Kidney (tissue), 14 donors: ENCODE data around the gene PLXNA1. TPM values are rescaled to one million over a fixed set of nuclear protein-coding genes. Genes with fewer than 3 reads are reported as not detected.
A peak's percentile ranks its signal among the peaks of the same experiment; 100 is the strongest.

ENCODE experiments used
- DNase-seq, 5 donors: peaks; one replicate each; pipeline ENCODE4 v3.0.0-alpha.2; 2013 to 2020
- FAIRE-seq: peaks from 2 replicates; lab custom pipeline; 2012; peaks lifted over from hg19 to GRCh38; lab: Jason Lieb, UNC
- H3K27ac ChIP-seq, 2 donors: one replicate each; pipeline ENCODE4 v1.7.0; 2013; ENCODE audit warnings: low read depth in 2 of 2, low read length in 2 of 2, inconsistent platforms in 1 of 2
- H3K27me3 ChIP-seq: one replicate; pipeline ENCODE4 v1.7.1; 2013; ENCODE audit warnings: low read length, inconsistent platforms; ENCODE audit not compliant: control insufficient read depth, insufficient read depth
- H3K36me3 ChIP-seq, 3 donors: one replicate each; pipeline versions ENCODE4 v1.7.0 to v1.7.1; 2013; ENCODE audit warnings: low read length in 3 of 3, control low read depth in 1 of 3, inconsistent platforms in 1 of 3; ENCODE audit not compliant: insufficient read depth in 3 of 3, control insufficient read depth in 2 of 3
- H3K4me1 ChIP-seq, 3 donors: one replicate each; pipeline versions ENCODE4 v1.7.0 to v1.7.1; 2013; ENCODE audit warnings: low read length in 3 of 3, inconsistent platforms in 1 of 3, low read depth in 1 of 3; ENCODE audit not compliant: control insufficient read depth in 2 of 3, insufficient read depth in 2 of 3
- H3K4me3 ChIP-seq, 3 donors: one replicate each; pipeline versions ENCODE4 v1.7.0 to v1.8.1; 2013; ENCODE audit warnings: low read length in 3 of 3, control low read depth in 1 of 3, inconsistent platforms in 1 of 3
- H3K9ac ChIP-seq, 3 donors: one replicate each; pipeline versions ENCODE4 v1.7.0 to v1.7.1; 2013; ENCODE audit warnings: low read length in 3 of 3, control low read depth in 1 of 3, inconsistent platforms in 1 of 3
- H3K9me3 ChIP-seq, 3 donors: one replicate each; pipeline versions ENCODE4 v1.7.0 to v1.7.1; 2013; ENCODE audit warnings: low read length in 3 of 3, control low read depth in 1 of 3, inconsistent platforms in 1 of 3; ENCODE audit not compliant: control insufficient read depth in 2 of 3, insufficient read depth in 1 of 3
- intact Hi-C: fragments of 100-400 bp; cut with DNase I; formaldehyde crosslinking; loops from one replicate; pipeline ENCODE4 v1.11.1; 2022
- polyA plus RNA-seq: library from polyadenylated mRNA; stranded (reverse); fragments of 350-450 nt; fragmentation: Illumina TruSeq; extraction: RNeasy Lipid Tissue Mini Kit (QIAGEN cat#74804); gene quantifications from one replicate; pipeline ENCODE4 v1.2.3, GENCODE V29; 2014; ENCODE audit warnings: low read depth, low replicate concordance; ENCODE audit not compliant: insufficient read depth
- total RNA-seq: library from RNA; stranded (reverse); fragmentation: NEBNext Ultra II Directional; extraction: Animal tissue kit (Norgen Biotek cat#: 25700); gene quantifications from one replicate; pipeline ENCODE4 v1.2.1, GENCODE V29; 2021
- TF ChIP-seq, protein P1 (sequence below): IDR thresholded peaks from 3 replicates; pipeline ENCODE4 v1.5.1; 2012; ENCODE audit warnings: mild to moderate bottlenecking, moderate library complexity, borderline replicate concordance; ENCODE audit not compliant: insufficient read depth; ENCODE audit errors: extremely low read depth
- donor health status: control.
- donor health status: control.
- donor health status: control.
- donor health status: control.
- donor health status: control.
- donor health status: DM: yes; HTN: yes; CAD: no.
- donor health status: Normal renal cell carcinoma (clear cell type).

The PLXNA1 gene
- total and polyA plus RNA-seq, 2 donors from 2014 or later = 5.3 to 29.0 TPM

DNA sequence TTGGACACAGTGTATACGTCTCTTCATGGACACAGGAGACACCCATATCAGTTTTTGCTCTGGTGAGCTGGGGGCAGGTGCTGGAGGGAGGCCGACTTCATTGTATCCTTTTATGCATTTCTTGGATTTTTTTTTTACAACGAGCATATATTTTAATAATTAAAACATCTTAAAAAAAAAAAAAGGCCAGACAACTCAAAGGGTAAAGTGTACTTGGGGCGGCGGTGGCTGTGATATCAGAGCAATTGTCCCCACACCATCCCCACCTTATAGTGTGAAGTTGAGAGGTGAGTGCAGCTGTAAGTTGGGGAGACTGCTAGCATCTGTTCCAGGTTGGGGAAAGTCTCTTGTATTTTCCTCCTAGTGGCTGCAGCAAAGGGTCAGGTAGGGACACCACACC is 12.0 kb upstream of the PLXNA1 start:
- no peak overlapping the region for H3K27ac ChIP-seq
- no peaks in the 10 kb centered on the region for H3K36me3 ChIP-seq
- TF ChIP-seq, protein P1, sequence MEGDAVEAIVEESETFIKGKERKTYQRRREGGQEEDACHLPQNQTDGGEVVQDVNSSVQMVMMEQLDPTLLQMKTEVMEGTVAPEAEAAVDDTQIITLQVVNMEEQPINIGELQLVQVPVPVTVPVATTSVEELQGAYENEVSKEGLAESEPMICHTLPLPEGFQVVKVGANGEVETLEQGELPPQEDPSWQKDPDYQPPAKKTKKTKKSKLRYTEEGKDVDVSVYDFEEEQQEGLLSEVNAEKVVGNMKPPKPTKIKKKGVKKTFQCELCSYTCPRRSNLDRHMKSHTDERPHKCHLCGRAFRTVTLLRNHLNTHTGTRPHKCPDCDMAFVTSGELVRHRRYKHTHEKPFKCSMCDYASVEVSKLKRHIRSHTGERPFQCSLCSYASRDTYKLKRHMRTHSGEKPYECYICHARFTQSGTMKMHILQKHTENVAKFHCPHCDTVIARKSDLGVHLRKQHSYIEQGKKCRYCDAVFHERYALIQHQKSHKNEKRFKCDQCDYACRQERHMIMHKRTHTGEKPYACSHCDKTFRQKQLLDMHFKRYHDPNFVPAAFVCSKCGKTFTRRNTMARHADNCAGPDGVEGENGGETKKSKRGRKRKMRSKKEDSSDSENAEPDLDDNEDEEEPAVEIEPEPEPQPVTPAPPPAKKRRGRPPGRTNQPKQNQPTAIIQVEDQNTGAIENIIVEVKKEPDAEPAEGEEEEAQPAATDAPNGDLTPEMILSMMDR = no peak
- FAIRE-seq = no peak
- intact Hi-C loops = no loop called here
- no peaks in the 10 kb centered on the region for H3K27me3 ChIP-seq
- H3K9ac ChIP-seq = no peak overlapping the region
- H3K9me3 ChIP-seq = peaks cover 0 to 8% (median 4%) of the 10 kb centered on the region in 3 donors
- H3K4me1 ChIP-seq = no peaks in the 10 kb centered on the region
- no peak for DNase-seq
- no peak overlapping the region for H3K4me3 ChIP-seq

DNA sequence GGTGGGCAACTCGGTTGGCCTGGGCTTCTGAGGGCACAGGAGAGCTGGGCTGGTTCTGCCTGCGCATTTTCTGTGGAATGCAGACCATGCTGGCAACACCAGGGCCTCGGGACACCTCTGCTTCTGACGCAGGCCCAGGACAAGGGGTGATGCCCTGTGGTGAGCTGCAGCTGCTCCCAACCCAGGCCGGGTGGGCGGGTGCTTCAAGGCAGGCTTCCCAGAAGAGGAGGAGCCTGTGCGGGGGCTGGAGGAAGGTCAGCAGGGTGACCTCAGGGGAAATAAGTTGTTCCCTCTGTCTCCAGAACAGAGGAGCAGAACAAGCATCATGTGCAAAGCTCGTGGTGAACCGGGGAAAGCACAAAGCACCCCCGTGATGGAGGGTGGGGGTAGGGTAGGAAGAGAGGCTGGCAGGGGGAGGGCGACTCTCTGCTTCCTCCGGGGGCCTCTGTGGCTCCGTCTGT is 11.0 kb upstream of the PLXNA1 start:
- H3K27me3 ChIP-seq = no peaks in the 10 kb centered on the region
- DNase-seq = peak in 4 of 5 donors; percentile 38 to 95 (median 44)
- no peaks in the 10 kb centered on the region for H3K4me1 ChIP-seq
- no peak overlapping the region for H3K4me3 ChIP-seq
- TF ChIP-seq, protein P1 = no peak
- no peak for FAIRE-seq
- H3K36me3 ChIP-seq = no peaks in the 10 kb centered on the region
- peaks cover 0 to 8% (median 4%) of the 10 kb centered on the region in 3 donors for H3K9me3 ChIP-seq
- intact Hi-C loops = no loop called here
- H3K9ac ChIP-seq = no peak overlapping the region
- H3K27ac ChIP-seq = no peak overlapping the region

GRCh38 chr3:126972866-126973265 is 10.0 kb upstream of the PLXNA1 start:
- intact Hi-C loops = no loop called here
- Histone ChIP-seq H3K4me3 (no peak overlapping the region), H3K4me1 (no peaks in the 10 kb centered on the region), H3K27ac (no peak overlapping the region), H3K9ac (no peak overlapping the region), H3K36me3 (no peaks in the 10 kb centered on the region), H3K9me3 (peaks cover 0 to 8% (median 4%) of the 10 kb centered on the region in 3 donors), H3K27me3 (no peaks in the 10 kb centered on the region)
- peak in 1 of 5 donors; percentile 72 for DNase-seq
- TF ChIP-seq, protein P1 = no peak
- FAIRE-seq = no peak

DNA sequence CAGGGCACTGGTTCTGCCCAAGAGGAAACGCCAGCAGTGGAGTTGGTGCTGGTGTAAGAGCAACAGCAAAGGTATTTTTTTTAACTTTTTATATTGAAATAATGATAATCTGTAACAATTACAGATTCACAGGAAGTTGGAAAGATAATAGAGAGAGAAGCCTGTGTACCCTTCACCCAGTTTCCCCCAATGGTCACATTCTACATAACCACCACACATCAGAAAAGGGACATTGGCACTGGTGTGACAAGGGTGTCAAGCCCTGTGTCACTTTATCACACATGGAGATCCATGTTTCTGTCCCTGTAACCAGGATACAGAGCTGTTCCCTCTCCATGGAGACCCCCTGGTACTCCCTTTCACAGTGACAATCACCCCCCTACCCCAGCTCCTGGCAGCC is 9.1 kb upstream of the PLXNA1 start:
- Histone ChIP-seq H3K27me3 (no peaks in the 10 kb centered on the region), H3K36me3 (no peaks in the 10 kb centered on the region), H3K27ac (no peak overlapping the region), H3K9me3 (peaks cover 0 to 8% (median 4%) of the 10 kb centered on the region in 3 donors), H3K4me3 (no peak overlapping the region), H3K4me1 (no peaks in the 10 kb centered on the region), H3K9ac (no peak overlapping the region)
- TF ChIP-seq, protein P1 = no peak
- no peak for FAIRE-seq
- intact Hi-C loops = no loop called here
- DNase-seq = no peak
